Measurements from ENCODE around the gene PERCC1.

The PERCC1 gene

DNA sequence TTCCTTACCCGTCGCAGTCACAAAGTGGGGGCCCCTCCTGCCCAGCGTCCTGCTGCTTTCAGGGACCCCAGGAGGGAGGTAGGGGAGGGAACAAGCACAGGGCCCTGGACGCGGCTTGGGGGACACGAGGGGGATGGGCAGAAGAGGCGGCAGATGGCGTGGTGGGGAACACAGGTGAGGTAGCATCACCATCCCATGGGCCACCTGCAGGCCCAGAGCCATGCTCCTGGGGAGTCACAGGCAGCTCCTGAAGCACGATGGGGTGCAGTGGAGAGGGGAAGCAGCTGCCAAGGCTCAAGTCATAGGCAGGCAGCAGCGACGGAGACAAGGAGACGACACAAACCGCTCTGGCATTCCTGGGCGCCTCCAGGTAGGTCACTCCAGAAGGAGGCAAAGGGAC lies 27.1 kb upstream of the PERCC1 start:
- ChIA-PET POLR2A (interaction anchor here (0.5 kb wide), 1 partner anchor 112 kb away, joined by 7 read pairs; no protein-coding TSS in a partner anchor), CTCF (interaction anchor here (1.2 to 1.6 kb wide), 2 partner anchors 10 to 39 kb away, joined by 4 to 5 read pairs; no protein-coding TSS in a partner anchor)
- TF ChIP-seq, protein P1, sequence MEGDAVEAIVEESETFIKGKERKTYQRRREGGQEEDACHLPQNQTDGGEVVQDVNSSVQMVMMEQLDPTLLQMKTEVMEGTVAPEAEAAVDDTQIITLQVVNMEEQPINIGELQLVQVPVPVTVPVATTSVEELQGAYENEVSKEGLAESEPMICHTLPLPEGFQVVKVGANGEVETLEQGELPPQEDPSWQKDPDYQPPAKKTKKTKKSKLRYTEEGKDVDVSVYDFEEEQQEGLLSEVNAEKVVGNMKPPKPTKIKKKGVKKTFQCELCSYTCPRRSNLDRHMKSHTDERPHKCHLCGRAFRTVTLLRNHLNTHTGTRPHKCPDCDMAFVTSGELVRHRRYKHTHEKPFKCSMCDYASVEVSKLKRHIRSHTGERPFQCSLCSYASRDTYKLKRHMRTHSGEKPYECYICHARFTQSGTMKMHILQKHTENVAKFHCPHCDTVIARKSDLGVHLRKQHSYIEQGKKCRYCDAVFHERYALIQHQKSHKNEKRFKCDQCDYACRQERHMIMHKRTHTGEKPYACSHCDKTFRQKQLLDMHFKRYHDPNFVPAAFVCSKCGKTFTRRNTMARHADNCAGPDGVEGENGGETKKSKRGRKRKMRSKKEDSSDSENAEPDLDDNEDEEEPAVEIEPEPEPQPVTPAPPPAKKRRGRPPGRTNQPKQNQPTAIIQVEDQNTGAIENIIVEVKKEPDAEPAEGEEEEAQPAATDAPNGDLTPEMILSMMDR (IDR thresholded peaks at IDR 0.05; ENCODE audit: control extremely low read depth, extremely low read depth, low read depth, missing control alignments): no peak
- no peak for DNase-seq (ENCODE audit: extremely low spot score)

- POLR2A ChIA-PET: no interaction called here
- CTCF ChIA-PET: interaction anchor here (1.3 to 2.7 kb wide), 3 partner anchors 44 to 315 kb away, joined by 3 to 8 read pairs (median 4); no protein-coding TSS in a partner anchor
- DNase-seq (ENCODE audit: extremely low spot score): no peak
- TF ChIP-seq, protein P1 (IDR thresholded peaks at IDR 0.05; ENCODE audit: control extremely low read depth, extremely low read depth, low read depth, missing control alignments): no peak
Measured at GRCh38 chr16:1407753-1408152, 23.1 kb upstream of the PERCC1 start.

DNA sequence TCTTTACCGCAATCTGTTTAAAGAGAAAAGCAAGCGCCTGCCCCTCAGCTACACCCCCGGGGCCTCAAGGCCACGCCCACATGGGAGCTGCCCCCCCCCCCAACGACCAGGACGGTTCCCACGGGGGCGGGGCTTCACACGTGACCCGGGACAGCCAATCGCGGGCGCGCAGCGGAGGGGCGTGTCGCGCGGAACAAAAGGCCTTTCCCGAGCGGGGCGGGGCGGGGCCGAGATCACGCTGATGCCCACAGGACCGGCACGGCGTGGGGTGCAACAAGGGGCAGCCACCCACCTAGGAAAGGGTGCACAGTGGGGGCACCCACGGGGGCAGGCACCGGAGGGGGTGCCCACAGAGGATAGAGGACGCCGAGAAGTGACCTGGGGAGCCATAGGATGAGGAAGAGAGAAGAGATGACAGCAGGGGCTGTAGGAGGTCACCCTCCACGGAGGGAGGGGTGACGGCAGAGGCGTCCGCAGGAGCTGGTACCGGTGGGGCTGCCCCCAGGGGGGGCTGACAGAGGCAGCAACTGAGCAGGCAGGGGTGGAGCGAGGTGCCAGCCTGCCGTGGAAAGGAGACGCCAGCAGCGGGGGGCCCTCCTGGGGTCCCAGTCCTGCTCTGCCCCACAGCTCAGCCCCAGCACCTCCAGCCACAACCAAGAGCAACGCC lies 22.6 kb upstream of the PERCC1 start:
- CTCF ChIA-PET: interaction anchor here (1.3 to 1.8 kb wide), 2 partner anchors 46 to 315 kb away, joined by 3 to 4 read pairs; no protein-coding TSS in a partner anchor
- TF ChIP-seq, protein P1 (IDR thresholded peaks at IDR 0.05; ENCODE audit: control extremely low read depth, extremely low read depth, low read depth, missing control alignments): no peak
- DNase-seq (ENCODE audit: extremely low spot score): peak; percentile 96
- POLR2A ChIA-PET: interaction anchor here (0.5 to 0.7 kb wide), 3 partner anchors 8 to 82 kb away, joined by 3 to 7 read pairs (median 4); no protein-coding TSS in a partner anchor

GRCh38 chr16:1412847-1413246 lies 18.0 kb upstream of the PERCC1 start:
- CTCF ChIA-PET: interaction anchor here (1.0 to 1.4 kb wide), 4 partner anchors 9 to 75 kb away, joined by 3 to 7 read pairs (median 4); no protein-coding TSS in a partner anchor
- POLR2A ChIA-PET: no interaction called here
- TF ChIP-seq, protein P1 (IDR thresholded peaks at IDR 0.05; ENCODE audit: control extremely low read depth, extremely low read depth, low read depth, missing control alignments): no peak
- no peak for DNase-seq (ENCODE audit: extremely low spot score)

- POLR2A ChIA-PET: no interaction called here
- CTCF ChIA-PET: interaction anchor here (1.0 kb wide), 1 partner anchor 10 kb away, joined by 4 read pairs; no protein-coding TSS in a partner anchor
- TF ChIP-seq, protein P1 (IDR thresholded peaks at IDR 0.05; ENCODE audit: control extremely low read depth, extremely low read depth, low read depth, missing control alignments): peak; percentile 85
- DNase-seq (ENCODE audit: extremely low spot score): peak; percentile 69
Measured at GRCh38 chr16:1413684-1414531, 17.0 kb upstream of the PERCC1 start.

- ChIA-PET POLR2A (no interaction called here), CTCF (interaction anchor here (0.9 kb wide), 1 partner anchor 14 kb away, joined by 3 read pairs; no protein-coding TSS in a partner anchor)
- peak; percentile 93 for DNase-seq (ENCODE audit: extremely low spot score)
Measured at GRCh38 chr16:1414532-1415260, 16.2 kb upstream of the PERCC1 start, which contains the start of gene UNKL. TSS of gene UNKL (minus strand) at chr16:1414704. CDS start at chr16:1414691, 13 bp downstream.

More at GRCh38 chr16:1414532-1415260, 16.2 kb upstream of the PERCC1 start, which contains the start of gene UNKL:
- TF ChIP-seq, protein P1 (IDR thresholded peaks at IDR 0.05; ENCODE audit: control extremely low read depth, extremely low read depth, low read depth, missing control alignments): no peak

Measured in GM10248 (cell line).